IMR-90 (cell line): ENCODE data around the gene PIEZO1. TPM values are rescaled to one million over a fixed set of nuclear protein-coding genes. Genes with fewer than 3 reads are reported as not detected.

Experiments
- ATAC-seq: fragments of 200-7000 bp; cut with Tn5 transposase; 2 replicates; pipeline ENCODE4 v1.9.1; 2020; ENCODE audit warnings: low read depth, mild to moderate bottlenecking, moderate library complexity
- BruUV-seq: library from RNA; stranded (reverse); fragments of 400-500 nt; replicated peaks from 2 replicates; lab custom pipeline; 2021; lab: Mats Ljungman, UMichigan
- CTCF ChIA-PET: fragments of 300-600 bp; formaldehyde crosslinking; extraction: SDS; loops from one replicate; lab custom pipeline; 2021; ENCODE audit warnings: antibody characterized with exemption; lab: Yijun Ruan, JAX
- POLR2A ChIA-PET: fragments of 300-600 bp; sonication (Branson Sonifier 250); formaldehyde crosslinking; loops from one replicate; lab custom pipeline; 2022; ENCODE audit warnings: antibody characterized with exemption; ENCODE audit not compliant: unreplicated experiment; lab: Charles Lee
- DNase-seq: peaks from one replicate; pipeline ENCODE4 v3.0.0; 2013
- H2AFZ ChIP-seq: replicated peaks from 2 replicates; pipeline ENCODE3; 2013; ENCODE audit warnings: low read length, mild to moderate bottlenecking; ENCODE audit not compliant: poor library complexity
- H2AK5ac ChIP-seq: 2 replicates; pipeline ENCODE4 v1.6.1; 2013; ENCODE audit warnings: low read depth, low read length, inconsistent platforms
- H2AK9ac ChIP-seq: replicated peaks from 2 replicates; pipeline ENCODE3; 2013; ENCODE audit warnings: mild to moderate bottlenecking, low read depth, low read length, moderate library complexity; ENCODE audit not compliant: poor library complexity
- H2BK120ac ChIP-seq: 2 replicates; pipeline ENCODE4 v1.6.1; 2013; ENCODE audit warnings: low read depth, low read length, inconsistent platforms
- H2BK15ac ChIP-seq: 3 replicates; pipeline ENCODE4 v1.6.1; 2013; ENCODE audit warnings: low read depth, low read length, inconsistent platforms
- H2BK20ac ChIP-seq: 2 replicates; pipeline ENCODE4 v1.6.1; 2013; ENCODE audit warnings: low read depth, mild to moderate bottlenecking, inconsistent platforms, low read length, moderate library complexity
- H2BK5ac ChIP-seq: 2 replicates; pipeline ENCODE4 v1.6.1; 2013; ENCODE audit warnings: mild to moderate bottlenecking, low read depth, low read length, inconsistent platforms; ENCODE audit not compliant: poor library complexity, severe bottlenecking
- H3K14ac ChIP-seq: replicated peaks from 2 replicates; pipeline ENCODE4 v1.6.1; 2013; ENCODE audit warnings: low read depth, low read length, inconsistent platforms
- H3K18ac ChIP-seq: 2 replicates; pipeline ENCODE4 v1.6.1; 2013; ENCODE audit warnings: low read depth, low read length, control low read depth
- H3K23ac ChIP-seq: 2 replicates; pipeline ENCODE4 v1.6.1; 2013; ENCODE audit warnings: low read depth, low read length, inconsistent platforms
- H3K27ac ChIP-seq: 2 replicates; pipeline ENCODE4 v1.5.1; 2013; ENCODE audit warnings: mild to moderate bottlenecking, control low read depth, low read length; ENCODE audit not compliant: insufficient read depth
- H3K27me3 ChIP-seq: 2 replicates; pipeline ENCODE4 v1.6.1; 2013; ENCODE audit warnings: low read length; ENCODE audit not compliant: control insufficient read depth, insufficient read depth
- H3K36me3 ChIP-seq: 2 replicates; pipeline ENCODE4 v1.6.1; 2013; ENCODE audit warnings: low read length, mixed read lengths; ENCODE audit not compliant: control insufficient read depth, insufficient read depth
- H3K4ac ChIP-seq: 2 replicates; pipeline ENCODE4 v1.6.1; 2013; ENCODE audit warnings: low read depth, low read length, inconsistent platforms
- H3K4me1 ChIP-seq: 2 replicates; pipeline ENCODE4 v1.6.1; 2013; ENCODE audit warnings: low read length, mixed read lengths; ENCODE audit not compliant: control insufficient read depth, insufficient read depth
- H3K4me2 ChIP-seq: 2 replicates; pipeline ENCODE4 v1.6.1; 2013; ENCODE audit warnings: low read depth, mild to moderate bottlenecking, control low read depth, low read length, moderate library complexity
- H3K4me3 ChIP-seq: 2 replicates; pipeline ENCODE4 v1.5.1; 2013; ENCODE audit warnings: low read depth, mild to moderate bottlenecking, control low read depth, low read length, moderate library complexity; ENCODE audit not compliant: insufficient read depth
- H3K56ac ChIP-seq: 2 replicates; pipeline ENCODE4 v1.6.1; 2013; ENCODE audit warnings: low read length, inconsistent platforms; ENCODE audit not compliant: insufficient read depth; ENCODE audit errors: extremely low read depth
- H3K79me1 ChIP-seq, 2 experiments: 2 replicates each; pipeline ENCODE4 v1.6.1; 2013; ENCODE audit warnings: low read length in 2 of 2, inconsistent platforms in 1 of 2, low read depth in 1 of 2
- H3K9ac ChIP-seq: 2 replicates; pipeline ENCODE4 v1.6.1; 2013; ENCODE audit warnings: low read depth, low read length, control low read depth
- H3K9me1 ChIP-seq: 2 replicates; pipeline ENCODE4 v1.6.1; 2013; ENCODE audit warnings: low read length, inconsistent platforms; ENCODE audit not compliant: insufficient read depth
- H3K9me3 ChIP-seq: 2 replicates; pipeline ENCODE4 v1.6.1; 2013; ENCODE audit warnings: low read length; ENCODE audit not compliant: control insufficient read depth, insufficient read depth
- H4K20me1 ChIP-seq: 2 replicates; pipeline ENCODE4 v1.6.1; 2013; ENCODE audit warnings: low read length, inconsistent platforms; ENCODE audit not compliant: insufficient read depth
- H4K5ac ChIP-seq: 2 replicates; pipeline ENCODE4 v1.6.1; 2013; ENCODE audit warnings: mild to moderate bottlenecking, low read depth, low read length, control low read depth
- H4K8ac ChIP-seq, 2 experiments: 2 replicates each; pipeline ENCODE4 v1.6.1; 2013; ENCODE audit warnings: low read depth in 2 of 2, low read length in 2 of 2, control low read depth in 1 of 2, inconsistent platforms in 1 of 2
- H4K91ac ChIP-seq: 2 replicates; pipeline ENCODE4 v1.6.1; 2013; ENCODE audit warnings: low read depth, low read length, inconsistent platforms; ENCODE audit not compliant: insufficient read depth
- MAZ ChIP-seq: IDR thresholded peaks from 2 replicates; pipeline ENCODE4 v1.6.1; 2012; ENCODE audit warnings: low read depth, mild to moderate bottlenecking, low read length, improper control_type of control experiment, moderate library complexity, borderline replicate concordance
- RCOR1 ChIP-seq: IDR thresholded peaks from 2 replicates; pipeline ENCODE4 v1.6.1; 2012; ENCODE audit warnings: mild to moderate bottlenecking, low read length, improper control_type of control experiment; ENCODE audit not compliant: insufficient replicate concordance
- WGBS, 2 experiments: methylation state at CpG; one replicate each; pipeline versions ENCODE4 v1.1.5 to v1.1.7; 2013; ENCODE audit warnings: missing lambda C conversion rate in 2 of 2; ENCODE audit not compliant: insufficient read length in 1 of 2; ENCODE audit errors: extremely low coverage in 2 of 2; 5-methylcytosine and 5-hydroxymethylcytosine counted together
- dilution Hi-C: fragments of 300-500 bp; cut with HindIII; formaldehyde crosslinking; loops from one replicate; pipeline ENCODE4 v1.14.3; 2018; ENCODE audit warnings: low sequenced_read_pairs; ENCODE audit not compliant: unreplicated experiment
- in situ Hi-C: fragments of 300-500 bp; cut with MboI; formaldehyde crosslinking; loops from 3 replicates; pipeline ENCODE4 v1.14.3; 2019; ENCODE audit warnings: low sequenced_read_pairs, inconsistent platforms, mixed read lengths
- intact Hi-C: fragments of 100-400 bp; cut with micrococcal nuclease; formaldehyde crosslinking; loops from 2 replicates; pipeline ENCODE4 v1.10.0; 2022
- polyA plus RNA-seq, 3 experiments: library from polyadenylated mRNA; depleted of rRNA; stranded (reverse); fragments of >200 nt; gene quantifications; 2 replicates each; pipeline ENCODE4 v1.2.3, GENCODE V29; 2012; ENCODE audit warnings: low replicate concordance in 1 of 3
- total RNA-seq: library from RNA; depleted of rRNA; stranded (reverse); fragments of >200 nt; gene quantifications from 2 replicates; pipeline ENCODE4 v1.2.3, GENCODE V29; 2012

PIEZO1 gene
- total and polyA plus RNA-seq, 2 of the 4 experiments (the other 2 are of a cell fraction): 36.2 to 372 TPM

DNA sequence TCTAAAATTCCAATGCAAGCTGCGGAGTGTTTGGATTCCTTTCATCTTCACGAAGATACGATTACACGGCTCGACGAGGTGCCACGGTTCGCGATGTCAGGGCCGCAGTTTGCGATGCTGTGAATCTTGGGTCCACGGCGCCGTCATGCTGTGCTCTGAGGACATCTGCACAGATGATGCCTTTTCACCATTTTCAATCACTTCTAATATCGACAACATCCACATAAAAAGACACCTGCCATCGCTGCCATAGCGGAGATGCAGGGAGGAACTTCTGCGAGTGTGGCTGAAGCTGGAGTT, 33.5 kb upstream of the PIEZO1 start:
- no peak for TF ChIP-seq RCOR1
- no peak for TF ChIP-seq MAZ

More for the DNA sequence above, 33.5 kb upstream of the PIEZO1 start:
- Histone ChIP-seq H3K14ac (peak overlapping the region; percentile 10), H2AK5ac (peak overlapping the region; percentile 1; the same call in 1 of the 2 replicates), H4K5ac (peak overlapping the region; percentile 14; the same call in 1 of the 2 replicates), H2BK5ac (peak overlapping the region; percentile 4), H2BK120ac (0 out of 2 replicates have a peak overlapping the region, but pooled peaks have one; percentile 17), H3K4me1 (peaks cover 12% of the 10 kb centered on the region), H4K91ac (no peak overlapping the region), H3K9me3 (no peaks in the 10 kb centered on the region), H2AK9ac (peak overlapping the region; percentile 88), H4K20me1 (no peaks in the 10 kb centered on the region), H3K18ac (no peak overlapping the region), H3K23ac (peak overlapping the region; percentile 46), H3K56ac (no peak overlapping the region), H3K9me1 (peaks cover 5% of the 10 kb centered on the region), H4K8ac (peak overlapping the region; percentile 57 to 84; a peak in 3 of 4 replicates), H3K9ac (0 out of 2 replicates have a peak overlapping the region, but pooled peaks have one; percentile 2), H3K4ac (peak overlapping the region; percentile 54), H2AFZ (peak overlapping the region; percentile 87), H2BK20ac (0 out of 2 replicates have a peak overlapping the region, but pooled peaks have one; percentile 12), H3K27me3 (no peaks in the 10 kb centered on the region), H3K36me3 (peaks cover 11% of the 10 kb centered on the region; the same call in 1 of the 2 replicates), H3K79me1 (no peaks in the 10 kb centered on the region; a peak in 1 of 4 replicates), H2BK15ac (no peak overlapping the region), H3K4me3 (no peak overlapping the region), H3K4me2 (peak overlapping the region; percentile 42), H3K27ac (peak overlapping the region; percentile 4; the same call in 1 of the 2 replicates)
- WGBS, 2 experiments: 22% methylated on average over 14 of the region's 18 CpGs; no CpG with 5 or more reads in 1 of the 2 experiments
- no peak for DNase-seq
- ATAC-seq: no peak
- in situ Hi-C loops (no loop called here), dilution Hi-C loops (no loop called here), intact Hi-C loops (loop anchor here (1.0 kb wide), 1 partner anchor 349 kb away; no protein-coding TSS in a partner anchor)
- CTCF ChIA-PET: no interaction called here
- POLR2A ChIA-PET: no interaction called here
- BruUV-seq: no TSS peak
